ENCODE results near the gene ANKS1A.

ANKS1A gene

DNA sequence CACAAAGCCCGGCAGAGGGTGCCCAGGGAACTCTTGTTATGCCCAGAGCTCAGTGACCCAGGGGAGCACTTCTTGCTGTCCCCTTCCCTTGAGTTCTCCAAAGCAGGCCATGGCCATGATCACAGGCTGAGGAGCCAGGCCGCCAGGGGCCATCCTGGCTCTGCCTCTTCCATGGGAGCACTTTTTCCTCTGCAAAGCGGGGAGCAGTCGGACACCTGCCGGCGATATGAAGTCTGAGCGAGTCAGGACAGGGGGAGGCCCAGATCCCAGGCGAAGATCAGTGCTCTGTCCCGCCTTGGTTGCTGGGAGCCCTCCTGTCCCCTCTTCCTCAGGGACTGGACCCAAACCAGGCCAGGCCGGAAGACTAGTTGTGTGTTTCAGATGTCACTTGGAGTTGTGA is 184.2 kb downstream of the ANKS1A start:
- DNase-seq = no peak

DNA sequence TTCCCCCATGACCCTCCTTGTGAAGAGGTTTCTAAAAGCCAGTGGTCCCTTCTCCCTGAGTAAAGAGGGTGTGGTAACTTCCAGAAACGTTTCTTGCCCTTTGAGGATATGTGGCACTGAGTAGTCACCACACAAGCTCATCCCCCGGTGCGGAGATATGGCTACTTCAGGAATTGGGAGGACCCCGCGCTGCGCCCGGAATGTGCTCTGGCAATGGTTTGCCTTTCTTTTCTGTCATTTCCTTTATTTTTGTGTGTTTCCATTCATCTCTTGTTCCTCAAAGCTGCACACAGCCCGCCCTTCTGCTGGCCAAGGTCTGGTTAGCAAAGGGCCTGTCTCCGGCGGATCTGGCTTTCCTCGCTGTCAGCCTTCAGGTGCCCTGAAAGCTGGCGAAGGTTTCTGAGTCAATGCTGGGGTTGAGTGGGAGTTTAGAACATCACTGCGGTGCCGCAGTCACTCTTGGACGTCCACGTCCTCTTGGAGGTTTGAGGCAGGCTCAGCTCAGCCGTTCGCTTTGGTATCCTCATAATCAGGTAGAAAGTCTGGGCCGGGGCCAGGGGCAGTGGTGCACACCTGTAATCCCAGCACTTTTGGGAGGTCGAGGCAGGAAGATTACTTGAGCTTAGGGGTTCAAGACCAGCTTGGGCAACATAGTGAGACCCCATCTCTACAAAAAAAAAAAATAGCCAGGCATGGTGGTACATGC is 184.9 kb downstream of the ANKS1A start:
- no peak for DNase-seq

DNA sequence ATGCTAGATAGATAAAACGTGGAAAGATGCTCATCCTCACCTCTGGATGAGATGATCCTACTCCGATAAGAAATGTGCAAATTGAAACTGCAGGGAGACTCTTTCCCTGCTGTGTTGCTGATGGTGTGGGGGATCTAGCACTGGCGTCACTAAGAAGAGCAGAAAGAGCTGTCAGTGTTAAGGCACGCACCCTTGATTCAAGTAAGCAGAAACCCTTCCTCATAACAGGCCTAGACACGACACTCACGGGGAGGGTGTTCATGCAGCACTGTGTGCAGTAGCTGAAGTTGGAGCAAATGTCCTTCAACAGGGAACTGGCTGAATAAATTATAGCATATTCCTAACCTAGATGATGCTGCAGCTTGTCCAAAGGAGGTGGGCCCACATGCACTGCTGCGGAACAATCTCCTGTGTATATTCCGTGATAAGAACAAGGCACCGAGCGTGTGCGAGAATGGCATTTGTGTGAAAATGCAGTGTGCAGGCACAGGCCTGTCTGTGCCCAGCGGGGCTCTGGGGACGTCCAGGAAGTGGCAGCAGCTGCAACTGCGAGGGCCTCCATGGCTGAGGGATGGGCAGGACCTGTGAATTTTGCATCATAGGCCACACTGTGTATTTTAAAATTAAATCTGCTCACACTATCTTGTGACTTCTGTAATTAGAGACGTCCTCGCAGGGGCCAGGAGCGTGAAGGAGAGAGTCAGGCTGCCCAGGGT is 188.1 kb downstream of the ANKS1A start:
- DNase-seq = peak; percentile 11

DNA sequence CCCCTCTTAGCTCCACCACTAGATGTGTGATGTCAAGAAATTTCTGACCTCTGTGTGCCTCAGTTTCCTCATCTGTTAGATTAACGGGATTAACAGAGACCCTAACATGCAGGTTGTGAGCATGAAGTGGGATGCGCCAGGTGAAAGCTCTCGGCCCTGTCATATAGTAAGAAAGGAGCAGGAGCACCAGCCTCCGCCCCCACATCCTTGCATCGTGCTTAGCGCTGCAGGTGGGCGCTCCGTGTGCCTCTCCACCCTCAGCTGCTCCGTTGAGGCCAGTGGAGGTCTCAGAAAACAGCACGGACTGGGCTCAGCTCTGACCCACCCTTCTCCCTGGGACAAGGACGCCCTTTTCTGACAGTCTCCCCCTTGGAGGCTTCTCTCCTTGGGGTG is 188.7 kb downstream of the ANKS1A start:
- peak; percentile 5 for DNase-seq

DNA sequence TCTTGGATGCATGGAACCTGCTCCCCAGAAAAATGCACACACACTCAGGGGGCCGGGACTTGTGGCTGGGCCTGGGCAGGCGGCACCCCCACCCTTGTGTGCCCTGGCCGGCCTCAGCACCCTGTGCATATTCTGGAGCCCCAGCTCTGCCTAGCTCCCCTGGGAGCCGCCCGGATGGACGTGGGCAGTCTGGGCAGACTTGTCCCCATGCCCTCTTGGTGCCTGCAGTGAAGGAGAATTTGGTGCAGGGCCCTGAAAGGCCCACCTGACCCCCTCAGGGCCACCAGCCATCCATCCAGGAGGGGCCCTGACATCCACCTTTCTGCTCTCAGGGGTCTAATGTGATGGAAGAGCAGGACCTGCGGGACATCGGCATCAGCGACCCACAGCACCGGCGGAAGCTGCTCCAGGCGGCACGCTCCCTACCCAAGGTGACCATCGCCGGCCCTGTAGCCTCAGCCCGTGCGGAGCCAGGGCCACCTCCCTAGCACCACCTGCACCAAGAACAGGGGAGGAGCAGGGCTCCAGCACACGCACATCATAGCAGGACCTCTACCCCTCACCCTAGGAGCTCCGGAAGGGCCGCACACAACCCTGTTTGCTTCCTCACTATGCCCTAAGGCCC is 189.3 kb downstream of the ANKS1A start:
- DNase-seq = no peak

DNA sequence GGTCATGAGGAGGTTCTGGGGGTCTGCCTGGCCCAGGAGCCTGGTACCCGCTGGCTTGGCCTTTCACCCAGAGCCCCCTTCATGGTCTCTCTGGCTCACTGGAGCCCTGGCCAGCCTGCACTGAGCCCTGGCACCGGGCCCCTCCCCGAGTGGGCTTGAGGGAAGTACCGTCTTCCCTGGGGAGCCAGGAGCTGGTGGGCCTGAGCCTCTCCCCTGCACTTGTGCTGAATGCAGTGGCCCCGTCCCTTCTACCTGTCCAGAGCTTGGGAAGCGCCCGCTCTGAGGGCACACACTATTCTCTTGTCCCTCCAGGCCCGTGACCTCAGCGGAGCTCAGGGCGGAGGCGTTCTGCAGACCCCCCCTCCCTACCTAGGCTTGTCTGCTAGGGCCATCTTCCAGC is 189.8 kb downstream of the ANKS1A start:
- no peak for DNase-seq

DNA sequence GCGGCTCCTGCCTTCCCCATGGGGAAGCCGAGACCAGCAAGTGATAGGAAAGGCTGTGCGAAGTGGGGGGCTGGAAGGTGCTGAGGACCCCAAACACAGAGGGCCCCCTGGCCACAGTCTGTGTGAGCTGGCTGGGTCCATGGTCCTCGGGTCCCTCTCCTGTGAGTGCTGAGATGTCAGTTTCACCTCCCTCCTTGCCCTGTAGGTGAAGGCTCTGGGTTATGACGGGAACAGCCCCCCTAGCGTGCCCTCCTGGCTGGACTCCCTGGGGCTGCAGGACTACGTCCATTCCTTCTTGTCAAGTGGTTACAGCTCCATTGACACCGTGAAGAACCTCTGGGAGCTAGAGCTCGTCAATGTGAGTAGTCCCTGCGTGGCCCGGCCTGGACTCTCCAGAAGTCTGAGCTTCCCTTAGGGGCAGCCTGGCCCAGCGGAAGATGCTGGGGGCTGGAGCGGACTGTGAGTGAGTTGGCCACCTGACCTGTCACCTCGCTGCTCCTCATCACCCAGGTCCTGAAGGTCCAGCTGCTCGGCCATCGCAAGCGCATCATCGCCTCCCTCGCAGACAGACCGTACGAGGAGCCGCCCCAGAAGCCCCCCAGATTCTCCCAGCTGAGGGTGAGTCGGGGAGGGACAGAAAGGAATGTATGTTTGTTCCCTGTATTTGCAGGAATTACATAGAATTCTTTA is 190.4 kb downstream of the ANKS1A start:
- DNase-seq = peak; percentile 2

DNA sequence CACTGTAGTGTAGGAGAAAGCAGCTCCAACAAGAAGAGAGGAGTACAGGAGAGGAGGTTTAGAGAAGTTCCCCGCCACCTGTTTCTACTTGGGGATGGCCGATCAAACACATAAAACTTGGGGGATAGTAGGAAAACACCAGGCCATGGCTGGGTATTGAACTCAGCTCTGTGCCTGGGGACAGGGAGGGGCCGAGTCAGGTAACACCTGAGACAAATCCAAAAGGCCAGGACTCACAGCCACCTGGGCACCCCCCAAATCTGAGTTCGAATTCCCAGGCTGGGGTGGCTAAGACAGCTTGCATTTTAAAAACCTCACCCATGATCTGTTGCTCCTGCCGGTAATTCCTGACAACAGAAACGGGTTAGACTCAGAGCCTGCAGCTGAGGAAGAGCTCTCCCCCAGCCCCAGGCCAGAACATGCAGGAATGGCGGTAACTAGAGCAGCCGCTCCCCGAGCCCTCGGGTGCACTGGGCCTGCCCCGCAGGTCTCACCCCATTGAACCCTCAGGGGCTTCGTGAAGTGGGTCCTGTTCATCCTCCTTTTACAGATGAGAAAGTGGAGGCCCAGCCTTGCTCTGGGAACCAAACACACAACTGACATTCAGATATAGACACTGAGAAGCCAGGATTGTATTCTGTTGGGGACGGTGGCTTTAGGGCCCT is 191.1 kb downstream of the ANKS1A start:
- peak; percentile 5 for DNase-seq

DNA sequence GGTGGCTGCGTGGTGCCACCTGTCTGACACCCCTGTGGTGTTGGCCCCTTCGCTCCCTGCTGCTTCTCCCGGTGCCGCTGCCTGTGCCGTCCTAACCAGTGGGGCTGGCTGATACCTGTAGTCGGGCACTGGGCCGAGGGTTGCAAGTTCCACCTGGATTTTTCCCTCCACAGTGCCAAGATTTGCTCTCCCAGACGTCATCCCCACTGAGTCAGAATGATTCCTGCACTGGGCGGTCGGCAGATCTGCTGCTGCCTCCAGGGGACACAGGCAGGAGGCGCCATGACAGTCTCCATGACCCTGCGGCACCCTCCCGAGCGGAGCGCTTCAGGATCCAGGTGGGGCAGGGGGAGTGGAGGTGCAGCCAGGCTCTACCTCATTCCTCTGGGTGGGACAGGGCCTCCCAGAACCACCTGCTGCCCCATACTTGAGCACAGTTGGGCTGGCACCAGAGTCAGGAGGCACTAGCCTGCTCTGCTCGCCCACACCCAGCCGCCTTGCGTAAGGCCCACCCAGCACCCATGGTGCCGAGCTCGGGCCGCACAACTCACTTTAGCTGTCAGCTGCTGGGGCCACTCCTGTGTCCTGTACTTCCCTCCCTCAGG is 191.9 kb downstream of the ANKS1A start:
- DNase-seq = peak; percentile 4

DNA sequence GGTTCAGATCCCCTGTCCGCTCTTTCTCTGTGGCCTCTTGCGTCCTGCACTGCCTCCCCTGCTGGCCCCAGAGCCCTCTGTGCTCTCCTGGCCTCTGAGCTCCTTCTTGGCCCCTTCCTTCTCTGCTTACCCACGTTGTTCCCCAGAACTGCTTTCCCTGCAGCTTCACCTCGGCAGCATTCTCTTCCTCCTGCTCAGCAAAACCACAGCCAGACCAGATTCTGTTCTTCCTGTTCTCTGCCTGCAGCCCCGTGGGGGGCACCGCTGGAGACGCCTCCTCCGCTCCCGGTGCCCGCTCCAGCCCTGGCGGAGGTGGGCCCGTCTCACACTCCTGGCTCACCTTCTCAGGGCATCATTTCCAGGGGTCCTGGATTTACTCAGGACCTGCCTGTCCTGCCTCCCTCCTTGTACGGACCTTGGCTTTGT is 192.4 kb downstream of the ANKS1A start:
- no peak for DNase-seq

DNA sequence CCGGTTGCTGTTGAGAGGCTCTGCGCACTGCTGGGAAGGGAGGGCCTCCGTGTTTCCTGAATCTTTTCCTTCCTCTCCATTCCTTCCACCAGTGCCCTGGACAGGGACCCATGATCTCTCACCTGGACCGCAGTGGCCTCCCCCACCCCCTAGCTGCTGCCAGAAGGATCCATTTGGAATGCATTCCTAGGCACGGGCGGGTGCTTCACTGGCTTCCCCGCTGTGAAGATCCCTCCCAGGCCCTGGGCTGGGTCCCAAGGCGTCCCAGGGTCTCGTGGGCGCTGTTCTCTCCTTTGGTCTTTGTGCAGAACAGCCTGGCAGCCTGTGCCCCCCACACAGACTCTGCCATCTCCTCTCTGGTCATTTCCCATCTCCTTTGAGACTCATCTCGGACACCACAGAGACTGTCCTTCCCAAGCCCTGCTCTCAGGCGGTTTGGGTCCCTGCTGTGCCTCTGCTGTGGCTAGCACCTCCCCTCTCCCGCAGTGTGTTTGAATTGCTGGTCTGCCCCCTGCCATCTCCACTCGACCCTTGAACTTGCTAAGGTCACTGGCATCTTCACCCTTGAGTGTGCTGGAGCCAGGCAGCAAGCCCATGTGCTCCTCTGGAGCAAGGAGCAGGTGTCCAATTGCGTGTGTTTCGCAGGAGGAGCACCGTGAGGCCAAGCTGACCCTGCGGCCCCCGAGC is 193.1 kb downstream of the ANKS1A start:
- no peak for DNase-seq

DNA sequence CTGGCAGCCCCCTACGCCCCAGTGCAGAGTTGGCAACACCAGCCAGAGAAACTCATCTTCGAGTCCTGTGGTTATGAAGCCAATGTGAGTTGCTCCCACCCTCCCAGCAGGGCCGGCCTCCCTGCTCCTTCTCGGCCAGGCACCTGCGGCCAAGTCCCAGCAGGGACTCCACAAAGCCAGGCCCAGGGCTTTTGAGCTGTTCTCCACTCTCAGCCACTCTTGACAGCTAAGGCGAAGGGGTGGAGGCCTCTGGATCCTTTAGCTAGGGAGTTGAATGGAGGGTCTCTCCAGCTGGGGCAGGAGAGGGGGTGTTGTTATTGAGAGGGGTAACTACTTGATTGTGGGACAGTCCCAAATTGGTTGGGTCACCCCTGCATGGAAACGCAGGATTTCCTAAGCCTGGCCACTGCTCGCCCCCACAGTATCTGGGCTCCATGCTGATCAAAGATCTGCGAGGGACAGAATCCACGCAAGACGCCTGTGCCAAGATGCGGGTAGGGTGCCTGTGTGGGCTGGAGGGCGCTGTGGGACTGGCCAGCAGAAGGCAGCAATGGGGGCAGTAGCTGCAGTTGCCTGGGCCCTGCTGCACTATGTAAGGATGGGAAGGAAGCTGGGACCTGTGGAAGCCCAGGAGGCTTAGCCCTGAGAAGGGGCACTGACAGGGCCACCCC is 193.8 kb downstream of the ANKS1A start:
- no peak for DNase-seq

DNA sequence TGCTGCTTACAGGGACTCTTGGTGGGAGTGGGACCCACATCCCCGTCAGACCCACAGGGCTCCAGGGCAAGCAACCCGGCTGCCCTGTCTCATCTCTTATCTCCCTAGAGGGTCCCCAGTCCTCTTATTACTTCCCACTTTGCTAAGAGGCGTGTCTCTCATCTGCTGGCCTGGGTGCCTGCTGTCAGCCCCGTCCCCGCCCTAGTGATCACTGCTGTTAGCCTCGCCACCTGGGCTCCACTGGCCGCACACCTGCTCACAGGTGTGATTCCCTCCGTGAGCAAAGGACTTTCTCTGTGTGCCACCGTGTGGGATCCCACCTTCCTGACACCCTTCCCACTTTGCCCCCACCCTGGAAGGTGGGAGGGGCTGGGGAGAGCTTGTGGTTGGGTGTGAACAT is 194.5 kb downstream of the ANKS1A start:
- DNase-seq = no peak

DNA sequence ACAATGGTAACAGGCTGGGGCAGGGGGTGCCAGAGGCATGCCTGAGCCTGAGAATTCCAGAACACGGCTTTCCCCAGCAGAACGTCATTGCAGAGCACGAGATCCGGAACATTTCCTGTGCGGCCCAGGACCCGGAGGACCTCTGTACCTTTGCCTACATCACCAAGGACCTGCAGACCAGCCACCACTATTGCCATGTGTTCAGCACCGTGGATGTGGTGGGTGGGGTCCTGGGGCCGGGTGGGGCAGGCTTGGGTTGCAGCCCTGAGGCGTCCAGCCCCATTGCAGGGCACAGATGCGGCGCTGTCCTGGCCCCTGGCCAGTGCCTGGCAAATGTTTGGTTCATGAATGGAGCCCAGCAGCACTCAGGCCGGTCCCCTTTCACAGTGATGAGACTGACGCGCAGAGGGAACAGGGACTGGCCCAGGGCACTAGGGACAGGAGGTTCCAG is 195.0 kb downstream of the ANKS1A start:
- DNase-seq = peak; percentile 43

DNA sequence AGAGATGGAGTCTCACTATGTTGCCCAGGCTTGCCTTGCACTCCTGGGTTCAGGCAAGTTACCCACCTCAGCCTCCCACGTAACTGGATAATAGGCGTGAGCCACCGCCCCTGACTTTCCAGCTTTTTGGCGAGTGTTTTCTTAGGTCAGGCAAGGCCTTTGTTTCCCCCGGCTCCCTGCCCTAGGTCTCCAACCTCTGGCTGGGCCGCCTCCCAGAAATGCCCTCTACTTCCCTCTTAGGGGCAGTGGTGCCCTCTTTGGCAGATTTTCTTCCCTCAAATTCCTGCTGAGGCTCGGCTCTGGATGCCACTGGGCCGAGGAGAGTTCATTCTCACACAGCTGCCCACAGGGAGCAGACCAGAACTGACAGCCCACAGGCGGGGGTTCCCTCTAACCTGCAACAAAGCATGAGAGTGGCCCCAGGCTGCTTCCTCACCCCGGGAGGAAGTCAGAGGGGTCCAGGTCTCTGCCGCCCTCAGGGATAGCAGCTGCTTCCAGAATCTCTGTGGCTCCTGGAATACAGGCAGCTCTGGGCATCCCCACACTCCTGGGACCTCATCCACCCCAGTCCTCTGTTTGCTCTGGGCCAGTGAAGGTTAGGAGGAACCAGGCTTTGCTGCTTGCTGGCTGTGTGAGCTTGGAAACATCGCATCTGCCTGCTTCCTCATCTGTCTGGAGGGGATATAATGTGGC is 195.6 kb downstream of the ANKS1A start:
- no peak for DNase-seq

DNA sequence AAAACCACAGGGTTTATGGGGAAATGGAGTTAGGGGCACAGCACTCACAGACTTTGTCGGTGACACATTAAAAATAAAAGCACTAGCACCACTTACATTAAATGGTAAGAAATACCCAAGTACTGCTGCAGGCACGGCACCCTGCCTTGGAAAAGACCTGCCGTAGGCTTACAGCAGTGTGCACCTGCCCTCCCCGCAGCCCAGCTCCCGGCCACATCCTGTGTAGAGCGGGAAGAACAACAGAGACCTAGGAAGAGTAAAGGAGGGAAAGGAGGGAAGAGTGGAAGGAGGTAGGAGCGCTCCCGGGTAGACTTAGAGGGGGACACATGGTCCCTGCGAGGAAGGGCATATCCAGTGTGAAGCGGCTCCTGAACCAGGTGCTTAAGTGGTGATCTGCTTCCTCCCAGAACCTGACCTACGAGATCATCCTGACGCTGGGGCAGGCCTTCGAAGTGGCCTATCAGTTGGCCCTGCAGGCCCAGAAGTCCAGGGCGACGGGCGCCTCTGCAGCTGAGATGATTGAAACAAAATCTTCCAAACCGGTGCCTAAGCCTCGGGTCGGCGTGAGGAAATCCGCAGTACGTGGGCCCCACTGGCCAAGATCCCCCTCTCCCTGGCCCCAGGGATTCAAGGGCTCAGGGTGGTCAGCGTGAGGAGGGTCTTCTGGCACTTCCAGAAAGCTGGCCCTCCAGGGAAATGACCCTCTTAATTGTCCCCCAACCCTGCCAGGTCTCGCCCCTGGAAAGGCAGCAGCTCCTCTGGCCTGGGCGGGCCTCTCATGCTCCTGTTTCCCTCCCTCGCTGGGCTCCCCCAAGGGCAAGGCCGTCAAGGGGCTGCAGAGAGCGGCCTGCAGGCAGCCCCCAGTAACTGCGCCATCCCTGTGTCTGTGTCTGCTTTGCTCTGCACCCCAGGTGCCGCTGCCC is 196.6 kb downstream of the ANKS1A start:
- DNase-seq = no peak

DNA sequence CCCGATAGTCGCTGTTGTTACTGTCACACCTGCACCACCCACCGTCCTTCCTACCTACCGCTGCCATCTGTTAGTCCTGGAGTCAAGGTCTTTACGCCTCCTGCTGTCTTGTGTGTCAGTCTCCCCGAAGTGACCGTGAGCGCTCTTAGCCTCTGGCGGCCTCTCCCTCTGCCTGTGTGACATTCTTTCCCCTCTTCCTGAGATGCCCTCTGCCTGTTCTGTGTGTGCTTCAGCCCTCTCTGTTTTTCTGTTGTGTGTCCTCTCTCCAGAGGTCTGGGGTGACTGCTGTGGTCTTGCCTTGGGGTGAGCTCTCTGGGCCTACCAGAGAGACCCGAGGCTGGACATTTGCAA is 197.2 kb downstream of the ANKS1A start:
- DNase-seq = no peak

DNA sequence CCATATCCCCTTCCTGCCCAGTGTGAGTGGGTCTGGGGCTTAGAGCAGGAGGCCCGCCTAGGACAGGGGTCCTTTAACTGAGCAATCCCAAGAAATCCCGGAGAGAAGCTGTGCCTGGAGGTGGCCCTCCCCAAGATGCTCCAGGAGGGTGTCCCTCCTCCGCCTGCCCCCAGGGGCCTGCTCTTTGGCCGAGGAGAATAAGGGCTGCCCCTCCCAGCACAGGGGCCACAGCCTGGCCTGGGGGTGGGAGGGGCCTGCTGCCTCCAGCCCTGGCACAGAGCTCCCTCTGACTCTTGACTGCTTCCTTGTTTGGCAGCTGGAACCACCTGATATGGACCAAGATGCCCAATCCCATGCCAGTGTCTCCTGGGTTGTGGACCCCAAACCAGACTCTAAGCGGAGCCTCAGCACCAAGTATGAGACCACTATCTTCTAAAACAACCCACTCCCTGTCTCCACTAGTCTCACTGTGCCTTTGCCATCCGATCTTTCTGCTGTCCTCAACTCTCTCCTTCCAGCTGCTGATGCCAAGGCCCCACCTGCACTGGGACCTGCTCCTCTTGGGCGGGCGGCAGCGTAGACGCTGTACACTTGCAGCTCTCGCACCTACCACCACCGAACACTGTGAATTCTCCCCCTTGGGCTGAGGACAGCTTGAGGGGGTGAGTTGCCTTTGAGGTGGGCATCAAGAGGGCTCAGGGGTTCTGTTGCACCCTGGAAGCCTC is 197.7 kb downstream of the ANKS1A start:
- no peak for DNase-seq
